ENCODE measurements around the gene EME2. TPM values are rescaled to one million over a fixed set of nuclear protein-coding genes. Genes with fewer than 3 reads are reported as not detected.

EME2 gene
- total RNA-seq, 6 donors from 2014 or later = 10.8 to 87.0 (median 21.5) TPM

DNA sequence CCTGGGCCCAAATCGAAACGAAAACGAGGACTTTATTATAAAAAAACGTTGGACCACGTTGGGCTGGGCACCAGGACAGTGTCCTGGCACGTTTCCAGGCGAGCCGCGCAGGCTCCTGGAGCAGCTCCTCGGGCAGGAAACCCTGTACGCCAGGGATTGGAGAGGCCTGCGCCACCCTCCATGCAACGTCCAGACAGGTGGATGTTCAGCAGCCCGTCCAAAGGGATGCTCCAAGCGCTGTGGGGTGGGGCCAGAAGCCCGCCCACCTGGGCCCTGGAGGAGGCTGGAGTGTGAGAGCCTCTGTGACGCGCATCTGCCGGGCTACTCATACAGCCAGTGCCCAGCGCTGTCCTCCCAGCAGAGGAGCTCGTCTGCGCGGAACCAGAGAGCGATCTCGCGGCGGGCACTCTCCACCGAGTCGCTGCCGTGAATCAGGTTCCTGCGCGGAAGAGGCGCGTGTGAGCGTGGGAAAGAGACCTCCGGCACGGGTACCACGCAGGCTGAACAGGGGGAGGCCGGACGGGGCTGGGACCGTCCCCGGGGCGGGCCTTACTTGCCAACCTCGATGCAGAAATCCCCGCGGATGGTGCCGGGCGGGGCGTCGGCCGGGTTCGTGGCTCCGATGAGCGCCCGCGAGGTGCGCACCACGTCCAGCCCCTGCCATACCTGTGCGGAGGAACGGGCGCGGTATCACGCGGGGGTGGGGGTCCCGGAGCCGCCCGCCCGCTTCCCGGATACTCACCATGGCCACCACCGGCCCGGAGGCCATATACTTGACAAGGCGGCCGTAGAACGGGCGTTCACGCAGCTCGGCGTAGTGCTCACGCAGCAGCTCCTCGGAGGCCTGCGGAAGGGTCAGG lies 2.1 kb upstream of the EME2 start:
- peak in 1 of 2 donors; percentile 22 for ATAC-seq (ENCODE audit: low FRiP score in 2 of 2)
- H3K36me3 ChIP-seq = peaks cover 10 to 51% (median 37%) of the 10 kb centered on the region in 4 donors

DNA sequence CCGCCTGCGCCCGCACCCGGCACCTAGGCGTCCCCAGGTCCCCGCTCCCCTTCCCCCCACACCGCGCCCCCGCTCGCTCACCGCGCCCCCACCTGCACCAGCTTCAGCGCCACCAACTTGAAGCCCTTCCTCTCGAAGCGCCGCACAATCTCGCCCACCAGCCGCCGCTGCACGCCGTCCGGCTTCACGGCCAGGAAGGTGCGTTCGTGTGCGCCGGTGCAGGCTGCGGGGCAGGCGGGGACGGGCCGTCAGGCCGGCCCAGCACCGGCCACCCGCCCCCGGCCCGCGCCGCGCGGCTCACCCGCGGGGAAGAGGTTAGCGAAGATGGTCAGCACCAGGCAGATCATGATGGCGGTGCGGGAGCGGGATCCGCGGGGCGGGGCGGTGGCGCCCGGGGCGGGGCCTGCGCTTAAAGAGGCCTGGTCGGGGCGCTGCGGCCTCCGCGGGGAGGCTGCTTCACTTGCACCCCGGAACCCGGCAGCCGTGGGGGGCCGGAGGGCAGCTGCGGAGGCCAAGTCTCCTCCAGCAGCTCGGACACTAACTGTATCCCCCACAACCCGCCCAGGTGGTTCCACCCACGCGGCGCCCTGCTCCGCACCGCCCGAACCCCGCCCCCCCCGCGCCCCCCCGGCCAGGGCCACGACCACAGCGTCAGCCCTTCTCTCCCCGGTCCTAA lies 1.3 kb upstream of the EME2 start, which contains the start of gene NME3:
TSS of gene NME3 (minus strand) at position 356 of the 676 bp plus-strand sequence. CDS start at position 347, 9 bp downstream.
- H3K4me3 ChIP-seq = peak within 1 kb of the TSS; percentile 74 to 99 (median 98)
- no peaks in the 10 kb centered on the region for H3K27me3 ChIP-seq
- peak within 1 kb of the TSS; percentile 89 to 98 (median 94) for H3K27ac ChIP-seq
- 0 to 1% methylated on average over 11 to 37 of the region's 79 CpGs for WGBS, 2 donors
- TF ChIP-seq POLR2AphosphoS5 (IDR thresholded peaks at IDR 0.05) (no peak), POLR2A (IDR thresholded peaks at IDR 0.05) (peak in 1 of 4 donors; percentile 7)
- H3K36me3 ChIP-seq = peaks cover 4 to 51% (median 38%) of the 10 kb centered on the region in 4 donors
- DNase-seq (peak; percentile 82 to 98), ATAC-seq (ENCODE audit: low FRiP score in 2 of 2) (peak; percentile 35 to 80)
- no peaks in the 10 kb centered on the region for H3K9me3 ChIP-seq
- H3K4me1 ChIP-seq = peaks cover 31 to 52% (median 37%) of the 10 kb centered on the region in 4 donors

More for the DNA sequence above, 2.1 kb upstream of the EME2 start:
- H3K27me3 ChIP-seq = no peaks in the 10 kb centered on the region
- DNase-seq = peak; percentile 40 to 91
- TF ChIP-seq POLR2A (IDR thresholded peaks at IDR 0.05) = no peak
- peak in 1 of 2 donors; percentile 22 for TF ChIP-seq POLR2AphosphoS5 (IDR thresholded peaks at IDR 0.05)
- TF ChIP-seq, protein P1, sequence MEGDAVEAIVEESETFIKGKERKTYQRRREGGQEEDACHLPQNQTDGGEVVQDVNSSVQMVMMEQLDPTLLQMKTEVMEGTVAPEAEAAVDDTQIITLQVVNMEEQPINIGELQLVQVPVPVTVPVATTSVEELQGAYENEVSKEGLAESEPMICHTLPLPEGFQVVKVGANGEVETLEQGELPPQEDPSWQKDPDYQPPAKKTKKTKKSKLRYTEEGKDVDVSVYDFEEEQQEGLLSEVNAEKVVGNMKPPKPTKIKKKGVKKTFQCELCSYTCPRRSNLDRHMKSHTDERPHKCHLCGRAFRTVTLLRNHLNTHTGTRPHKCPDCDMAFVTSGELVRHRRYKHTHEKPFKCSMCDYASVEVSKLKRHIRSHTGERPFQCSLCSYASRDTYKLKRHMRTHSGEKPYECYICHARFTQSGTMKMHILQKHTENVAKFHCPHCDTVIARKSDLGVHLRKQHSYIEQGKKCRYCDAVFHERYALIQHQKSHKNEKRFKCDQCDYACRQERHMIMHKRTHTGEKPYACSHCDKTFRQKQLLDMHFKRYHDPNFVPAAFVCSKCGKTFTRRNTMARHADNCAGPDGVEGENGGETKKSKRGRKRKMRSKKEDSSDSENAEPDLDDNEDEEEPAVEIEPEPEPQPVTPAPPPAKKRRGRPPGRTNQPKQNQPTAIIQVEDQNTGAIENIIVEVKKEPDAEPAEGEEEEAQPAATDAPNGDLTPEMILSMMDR (IDR thresholded peaks at IDR 0.05) = no peak
- TF ChIP-seq EP300 (IDR thresholded peaks at IDR 0.05) = no peak
- WGBS, 2 donors = 14 to 22% methylated on average over 10 to 53 of the region's 81 CpGs
- H3K9me3 ChIP-seq = no peaks in the 10 kb centered on the region
- H3K4me3 ChIP-seq = peak overlapping the region; percentile 74 to 99 (median 98)
- peaks cover 31 to 52% (median 37%) of the 10 kb centered on the region in 4 donors for H3K4me1 ChIP-seq
- peak overlapping the region; percentile 89 to 98 (median 94) for H3K27ac ChIP-seq

DNA sequence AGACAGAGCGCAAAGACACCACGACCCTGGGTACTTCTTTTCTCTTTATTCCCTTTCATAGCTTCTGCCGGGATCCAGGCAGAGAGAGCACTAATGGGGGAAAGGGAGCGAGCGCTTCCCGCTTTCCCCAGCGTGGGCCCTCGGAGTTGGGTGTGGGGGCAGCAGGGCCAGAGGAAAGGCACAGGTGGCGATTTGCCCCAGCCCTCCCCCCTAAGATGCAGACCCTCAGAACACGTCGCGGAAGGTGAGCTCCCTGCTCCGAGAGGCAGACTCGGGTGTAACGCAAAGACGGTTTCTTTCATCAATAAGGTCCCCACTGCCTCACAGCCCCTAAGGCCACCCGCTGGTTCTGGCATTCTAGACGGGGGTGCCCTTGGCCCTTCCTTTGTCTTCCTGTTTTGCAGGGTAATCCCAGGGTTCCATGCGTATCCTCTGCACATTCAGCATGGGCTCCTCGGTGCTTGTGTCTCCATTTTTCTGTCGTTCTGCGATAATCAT lies 697 bp upstream of the EME2 start:
- peaks cover 31 to 52% (median 37%) of the 10 kb centered on the region in 4 donors for H3K4me1 ChIP-seq
- WGBS, 2 donors = 9 to 21% methylated on average over 19 to 22 of the region's 22 CpGs
- TF ChIP-seq, protein P1 (IDR thresholded peaks at IDR 0.05) = no peak
- no peak for TF ChIP-seq EP300 (IDR thresholded peaks at IDR 0.05)
- no peak for TF ChIP-seq POLR2AphosphoS5 (IDR thresholded peaks at IDR 0.05)
- TF ChIP-seq POLR2A (IDR thresholded peaks at IDR 0.05) = no peak

GRCh38 chr16:1772908-1773702 lies 495 bp downstream of the EME2 start, which contains the start of gene MRPS34:
Gene MRPS34 (minus strand): TSS chr16:1773134. CDS start chr16:1773119, 15 bp downstream.
- WGBS, 2 donors = 0 to 1% methylated on average over 28 to 33 of the region's 108 CpGs
- H3K27ac ChIP-seq = peak within 1 kb of the TSS; percentile 89 to 98 (median 94)
- no peaks in the 10 kb centered on the region for H3K27me3 ChIP-seq
- ATAC-seq (ENCODE audit: low FRiP score in 2 of 2) (peak; percentile 85 to 88), DNase-seq (peak; percentile 84 to 95)
- peak within 1 kb of the TSS; percentile 74 to 99 (median 98) for H3K4me3 ChIP-seq
- TF ChIP-seq EP300 (IDR thresholded peaks at IDR 0.05) = no peak
- peak in 3 of 4 donors; percentile 26 to 85 (median 39) for TF ChIP-seq POLR2A (IDR thresholded peaks at IDR 0.05)
- TF ChIP-seq POLR2AphosphoS5 (IDR thresholded peaks at IDR 0.05) = peak; percentile 84 to 89
- TF ChIP-seq, protein P1 (IDR thresholded peaks at IDR 0.05) = peak; percentile 73 to 95 (median 94)
- no peaks in the 10 kb centered on the region for H3K9me3 ChIP-seq
- H3K4me1 ChIP-seq = peaks cover 31 to 52% (median 37%) of the 10 kb centered on the region in 4 donors
- H3K36me3 ChIP-seq = peaks cover 12 to 51% (median 38%) of the 10 kb centered on the region in 4 donors

More for the DNA sequence above, 697 bp upstream of the EME2 start:
- Histone ChIP-seq H3K36me3 (peaks cover 5 to 51% (median 38%) of the 10 kb centered on the region in 4 donors), H3K9me3 (no peaks in the 10 kb centered on the region), H3K27ac (peak overlapping the region; percentile 89 to 98 (median 94)), H3K4me3 (peak overlapping the region; percentile 74 to 99 (median 98)), H3K27me3 (no peaks in the 10 kb centered on the region)
- DNase-seq (no peak), ATAC-seq (ENCODE audit: low FRiP score in 2 of 2) (no peak)

Measured in upper lobe of left lung (tissue), 6 donors.